Activated CD4-positive, alpha-beta T cell treated with anti-CD3 and anti-CD28 coated beads for 1 hour (primary cell): ENCODE data around the gene CYP2B6.
"Not testable (repeated sequence)": the region's sequence is repeated elsewhere in the genome, so short reads cannot be mapped to it uniquely, and the experiment has no call there.

Experiments
- DNase-seq: peaks from one replicate; pipeline ENCODE4 v3.0.0-alpha.2; 2020

The CYP2B6 gene

DNA sequence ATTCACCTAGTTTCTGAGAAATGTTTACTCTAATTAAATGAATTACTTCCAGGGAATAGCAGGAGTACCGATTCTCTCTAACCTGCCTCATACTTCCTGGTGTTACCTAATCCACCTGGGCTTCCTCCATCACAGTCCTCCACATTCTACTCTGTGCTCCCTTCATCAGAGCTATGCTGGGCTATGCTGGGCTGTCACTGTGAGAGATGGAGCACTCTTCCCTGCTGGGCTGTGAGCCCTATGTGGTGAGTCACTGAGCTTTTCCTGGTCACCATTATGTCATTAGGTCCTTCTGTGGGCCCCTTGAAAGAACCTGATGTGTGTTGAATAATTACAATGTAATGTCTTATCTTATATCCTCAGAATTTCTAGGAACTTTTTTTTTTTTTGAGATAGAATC is 54.0 kb downstream of the CYP2B6 start:
- DNase-seq: not testable (repeated sequence)

DNA sequence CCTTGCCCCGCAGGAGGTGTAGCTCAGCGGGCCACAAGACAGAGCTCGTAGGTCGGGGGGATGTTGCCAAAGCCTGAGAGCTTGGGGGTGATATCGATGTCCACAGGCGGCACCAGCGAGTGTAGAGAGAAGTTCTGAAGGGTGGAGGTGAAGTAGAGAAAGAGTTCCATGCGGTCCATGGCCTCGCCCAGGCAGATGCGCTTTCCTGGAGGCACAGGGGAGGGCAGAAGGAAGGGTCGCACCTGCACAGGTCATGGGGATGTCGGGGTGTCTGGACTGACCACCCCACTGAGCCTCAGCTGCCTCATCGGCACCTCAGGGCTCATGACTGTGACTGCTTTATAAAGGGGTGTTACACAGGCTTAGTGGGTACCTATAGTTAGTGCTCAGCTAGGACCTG is 59.3 kb downstream of the CYP2B6 start:
- DNase-seq: no peak

DNA sequence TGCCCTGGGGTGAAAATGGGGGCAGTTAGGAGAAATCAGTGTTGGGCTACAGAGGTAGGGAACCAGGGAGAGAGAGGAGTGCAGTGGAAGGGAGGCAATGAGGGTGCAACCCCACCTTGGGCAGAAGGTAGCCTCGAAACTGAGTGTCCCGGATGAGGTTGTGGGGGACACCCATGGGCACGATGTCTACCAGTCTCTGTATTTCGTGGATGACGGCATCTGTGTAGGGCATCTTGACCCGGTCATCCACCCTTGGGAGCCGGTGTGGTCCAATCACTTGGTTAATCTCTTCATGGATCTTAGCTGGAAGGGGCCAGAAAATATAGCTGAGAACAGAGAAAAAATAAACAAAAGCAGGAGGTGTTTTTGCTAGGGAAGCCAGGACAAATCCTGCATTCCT is 61.1 kb downstream of the CYP2B6 start:
- DNase-seq: not testable (repeated sequence)

DNA sequence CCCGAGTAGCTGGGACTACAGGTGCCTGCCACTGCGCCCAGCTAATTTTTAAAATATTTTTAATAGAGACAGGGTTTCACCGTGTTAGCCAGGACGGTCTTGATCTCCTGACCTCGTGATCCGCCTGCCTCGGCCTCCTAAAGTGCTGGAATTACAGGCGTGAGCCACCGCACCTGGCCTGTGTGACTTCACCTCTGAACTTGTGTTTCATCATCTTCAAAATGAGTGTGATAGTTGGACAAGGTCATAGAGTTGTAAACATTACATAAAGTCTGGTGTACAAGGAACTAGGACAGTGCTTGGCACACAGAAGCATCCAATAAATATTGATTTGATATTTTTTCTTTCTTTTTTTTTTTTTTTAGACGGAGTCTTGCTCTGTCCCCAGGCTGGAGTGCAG is 62.2 kb downstream of the CYP2B6 start:
- not testable (repeated sequence) for DNase-seq

DNA sequence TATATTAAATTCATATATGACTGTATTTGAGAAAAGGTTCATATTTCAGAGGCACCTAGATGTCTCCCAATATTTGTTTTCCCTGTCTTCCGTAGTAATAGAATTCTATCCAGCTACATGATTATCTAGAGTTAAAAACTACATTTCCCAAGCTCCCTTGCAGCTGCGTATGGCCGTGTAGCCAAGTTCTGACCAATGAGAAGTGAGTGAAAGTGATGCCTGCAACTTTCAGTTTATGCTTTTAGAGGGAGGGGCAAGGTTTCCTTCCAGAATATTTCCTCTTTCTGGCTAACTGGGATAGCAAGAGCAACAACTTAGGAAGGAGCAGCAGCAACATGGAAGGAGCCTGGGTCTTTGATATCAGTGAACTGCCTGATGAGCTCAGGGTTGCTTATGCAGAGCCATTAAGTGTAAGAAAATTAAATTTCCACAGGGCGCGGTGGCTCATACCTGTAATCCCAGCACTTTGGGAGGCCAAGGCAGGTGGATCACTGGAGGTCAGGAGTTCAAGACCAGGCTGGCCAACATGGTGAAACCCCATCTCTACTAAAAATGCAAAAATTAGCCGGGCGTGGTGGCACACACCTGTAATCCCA is 74.0 kb downstream of the CYP2B6 start:
- no peak for DNase-seq
